GM18861 (cell line): Measurements from ENCODE around the gene ITSN2.
"Not testable (repeated sequence)": the region's sequence is repeated elsewhere in the genome, so short reads cannot be mapped to it uniquely, and the experiment has no call there.

Source experiments
- ATAC-seq: cut with Tn5 transposase; IDR thresholded peaks from one replicate; pipeline ENCODE4 v1.9.1; 2021; ENCODE audit not compliant: unreplicated experiment

Gene ITSN2

GRCh38 chr2:24221343-24222050, 138.8 kb downstream of the ITSN2 start:
- no peak for ATAC-seq

GRCh38 chr2:24220554-24221291, 139.6 kb downstream of the ITSN2 start:
- no peak for ATAC-seq

- ATAC-seq, result peak; percentile 94
Observed at GRCh38 chr2:24214880-24215279, 145.5 kb downstream of the ITSN2 start.

GRCh38 chr2:24211408-24211807, 148.9 kb downstream of the ITSN2 start:
- no peak for ATAC-seq

- no peak for ATAC-seq
Observed at GRCh38 chr2:24210723-24211122, 149.6 kb downstream of the ITSN2 start.

GRCh38 chr2:24210106-24210455, 150.3 kb downstream of the ITSN2 start:
- no peak for ATAC-seq

GRCh38 chr2:24209389-24210105, 150.8 kb downstream of the ITSN2 start:
- ATAC-seq, result no peak

- no peak for ATAC-seq
Observed at GRCh38 chr2:24208490-24208889, 151.8 kb downstream of the ITSN2 start.

- no peak for ATAC-seq
Observed at GRCh38 chr2:24207359-24207758, 153.0 kb downstream of the ITSN2 start.

GRCh38 chr2:24206714-24207113, 153.6 kb downstream of the ITSN2 start:
- ATAC-seq, result no peak

GRCh38 chr2:24206242-24206641, 154.1 kb downstream of the ITSN2 start:
- no peak for ATAC-seq

- no peak for ATAC-seq
Observed at GRCh38 chr2:24205131-24205530, 155.2 kb downstream of the ITSN2 start.

GRCh38 chr2:24204505-24204904, 155.8 kb downstream of the ITSN2 start:
- no peak for ATAC-seq

GRCh38 chr2:24203787-24204150, 156.6 kb downstream of the ITSN2 start:
- ATAC-seq, result no peak

- ATAC-seq, result no peak
Observed at GRCh38 chr2:24203029-24203786, 157.1 kb downstream of the ITSN2 start.

- ATAC-seq, result no peak
Observed at GRCh38 chr2:24200799-24201198, 159.5 kb downstream of the ITSN2 start.

GRCh38 chr2:24199968-24200590, 160.3 kb downstream of the ITSN2 start:
- ATAC-seq, result no peak

GRCh38 chr2:24197213-24197612, 163.1 kb downstream of the ITSN2 start:
- ATAC-seq, result not testable (repeated sequence)

- no peak for ATAC-seq
Observed at GRCh38 chr2:24191848-24192247, 168.5 kb downstream of the ITSN2 start.

GRCh38 chr2:24191156-24191555, 169.2 kb downstream of the ITSN2 start:
- no peak for ATAC-seq

GRCh38 chr2:24190503-24190902, 169.8 kb downstream of the ITSN2 start:
- no peak for ATAC-seq
